ENCODE measurements around the gene LHX4. TPM values are rescaled to one million over a fixed set of nuclear protein-coding genes. Genes with fewer than 3 reads are reported as not detected.
"Not testable (repeated sequence)": the region's sequence is repeated elsewhere in the genome, so short reads cannot be mapped to it uniquely, and the experiment has no call there.

The LHX4 gene
- total RNA-seq, 2 donors from 2014 or later = 0.40 TPM; not detected in 1

DNA sequence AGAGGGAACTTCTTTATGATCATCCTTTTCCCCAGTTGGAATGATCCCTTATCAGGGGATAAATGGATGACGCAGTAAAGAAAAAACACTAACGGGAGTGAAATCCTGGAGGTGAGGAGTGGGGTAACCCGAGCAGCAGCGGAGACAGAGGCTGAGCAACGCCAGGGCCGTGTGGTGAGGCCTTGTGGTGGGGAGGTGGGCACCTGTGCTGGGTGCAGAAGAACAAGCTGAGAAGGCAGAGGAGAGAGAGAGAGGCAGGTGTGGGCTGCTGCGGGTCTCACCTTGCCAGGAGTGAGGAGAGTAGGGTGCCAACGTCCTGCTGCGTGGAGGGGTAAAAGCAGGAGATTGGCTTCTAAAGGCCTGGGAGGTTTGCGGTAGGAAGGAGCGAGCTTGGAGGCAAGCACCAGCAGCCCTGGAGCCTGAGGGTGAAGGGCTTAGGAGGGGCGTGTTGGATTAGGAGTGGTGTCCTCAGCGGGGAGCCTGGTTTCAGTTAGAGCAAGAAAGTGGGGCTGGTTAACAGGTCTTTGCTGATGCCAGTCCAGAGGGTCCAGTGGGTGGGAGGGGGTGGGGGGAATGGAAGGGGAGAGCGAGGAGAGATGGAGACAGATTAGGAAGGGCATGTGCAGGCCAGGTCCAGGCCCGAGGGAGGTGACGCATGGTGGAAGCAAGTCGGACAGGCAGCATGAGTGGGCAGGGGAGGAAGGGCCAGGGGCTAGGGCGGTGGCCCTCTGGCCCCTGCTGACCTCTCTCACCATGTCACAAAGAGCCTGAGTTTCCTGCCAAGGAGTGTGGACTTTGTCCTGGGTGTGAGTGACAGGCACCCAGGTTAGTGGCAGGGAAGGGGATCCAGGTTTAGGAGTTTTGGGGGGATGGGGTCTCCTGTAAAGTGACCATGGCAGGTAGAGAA, 36.7 kb upstream of the LHX4 start:
- peaks cover 38% of the 10 kb centered on the region for H3K36me3 Mint-ChIP-seq (ENCODE audit: low read depth)
- no peak overlapping the region for H3K4me3 Mint-ChIP-seq
- H3K27me3 Mint-ChIP-seq = no peaks in the 10 kb centered on the region
- H3K4me1 Mint-ChIP-seq = no peaks in the 10 kb centered on the region
- ATAC-seq (replicated peaks) = no peak
- H3K9me3 Mint-ChIP-seq = no peaks in the 10 kb centered on the region
- H3K27ac Mint-ChIP-seq = no peak overlapping the region

DNA sequence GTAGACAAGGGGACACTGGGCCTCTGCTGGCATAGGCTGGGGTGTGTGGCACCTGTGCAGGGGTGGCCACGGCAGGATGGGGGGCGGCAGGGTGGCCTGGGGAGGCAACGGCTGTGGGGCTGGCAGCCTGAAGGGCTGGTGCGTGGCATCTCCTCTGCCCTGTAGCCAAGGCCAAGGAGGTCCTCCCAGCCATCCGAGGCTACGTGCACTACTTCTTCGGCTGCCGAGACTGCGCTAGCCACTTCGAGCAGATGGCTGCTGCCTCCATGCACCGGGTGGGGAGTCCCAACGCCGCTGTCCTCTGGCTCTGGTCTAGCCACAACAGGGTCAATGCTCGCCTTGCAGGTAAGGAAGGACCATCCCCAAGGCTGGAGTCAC, 36.0 kb upstream of the LHX4 start:
- no peaks in the 10 kb centered on the region for H3K4me1 Mint-ChIP-seq
- no peak overlapping the region for H3K4me3 Mint-ChIP-seq
- no peaks in the 10 kb centered on the region for H3K27me3 Mint-ChIP-seq
- no peak for ATAC-seq (replicated peaks)
- H3K27ac Mint-ChIP-seq = no peak overlapping the region
- no peaks in the 10 kb centered on the region for H3K9me3 Mint-ChIP-seq
- peaks cover 31% of the 10 kb centered on the region for H3K36me3 Mint-ChIP-seq (ENCODE audit: low read depth)

DNA sequence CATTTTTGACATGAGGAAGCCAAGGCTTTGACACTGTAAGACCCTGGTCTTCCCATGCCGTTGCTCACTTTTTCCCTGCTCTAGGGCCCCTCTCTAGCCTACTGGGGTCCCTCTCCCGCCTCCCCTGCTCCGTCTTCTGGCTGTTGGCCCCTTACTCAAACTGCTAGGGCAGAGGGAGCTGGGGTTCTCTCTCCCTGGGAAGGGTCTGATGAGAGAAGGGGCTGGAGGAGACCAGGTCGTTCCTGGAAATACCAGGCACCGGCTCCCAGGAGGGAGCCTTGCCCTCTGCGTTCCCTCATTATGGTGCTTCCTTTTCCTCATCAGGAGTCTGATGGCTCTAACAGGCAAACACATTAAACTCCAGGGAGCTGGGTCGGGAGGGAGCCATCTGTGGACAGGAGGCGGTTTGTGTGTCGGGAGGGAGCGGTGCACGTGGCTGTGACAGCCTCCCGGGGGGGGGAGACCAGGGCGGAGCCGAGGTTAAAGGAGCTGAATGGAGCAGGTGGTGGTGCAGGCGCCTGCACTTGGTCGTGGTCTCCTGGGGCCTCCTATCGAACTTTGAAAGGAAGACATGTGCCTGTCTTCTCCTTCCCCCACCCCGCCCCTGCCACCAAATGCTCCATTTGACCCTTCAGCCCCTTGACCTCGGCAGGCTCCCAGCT, 35.4 kb upstream of the LHX4 start:
- Mint-ChIP-seq H3K36me3 (ENCODE audit: low read depth) (peaks cover 26% of the 10 kb centered on the region), H3K27ac (no peak overlapping the region), H3K4me3 (no peak overlapping the region), H3K4me1 (no peaks in the 10 kb centered on the region), H3K27me3 (no peaks in the 10 kb centered on the region), H3K9me3 (no peaks in the 10 kb centered on the region)
- ATAC-seq (replicated peaks) = no peak

DNA sequence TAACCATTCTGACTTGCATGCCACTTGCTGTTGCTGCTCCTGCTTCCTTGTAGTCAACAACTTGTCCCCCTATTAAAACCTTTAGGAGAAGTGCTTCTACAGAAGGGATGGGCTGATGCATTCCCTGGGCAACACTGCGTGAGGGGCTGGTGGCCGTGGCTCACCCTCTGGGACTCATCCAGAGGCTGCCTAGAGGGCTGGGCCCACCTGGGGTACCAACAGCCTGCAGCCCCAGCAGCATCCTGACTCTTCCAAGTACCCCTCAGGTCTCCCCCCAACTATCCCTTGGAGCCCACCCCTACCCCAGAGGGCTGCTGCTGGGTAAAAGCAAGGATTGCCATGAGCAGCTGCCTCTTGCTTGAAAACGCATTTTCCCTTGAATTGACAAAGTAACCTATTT, 34.7 kb upstream of the LHX4 start:
- Mint-ChIP-seq H3K27ac (no peak overlapping the region), H3K4me1 (no peaks in the 10 kb centered on the region), H3K4me3 (no peak overlapping the region), H3K27me3 (no peaks in the 10 kb centered on the region), H3K9me3 (no peaks in the 10 kb centered on the region), H3K36me3 (ENCODE audit: low read depth) (peaks cover 24% of the 10 kb centered on the region)
- no peak for ATAC-seq (replicated peaks)

DNA sequence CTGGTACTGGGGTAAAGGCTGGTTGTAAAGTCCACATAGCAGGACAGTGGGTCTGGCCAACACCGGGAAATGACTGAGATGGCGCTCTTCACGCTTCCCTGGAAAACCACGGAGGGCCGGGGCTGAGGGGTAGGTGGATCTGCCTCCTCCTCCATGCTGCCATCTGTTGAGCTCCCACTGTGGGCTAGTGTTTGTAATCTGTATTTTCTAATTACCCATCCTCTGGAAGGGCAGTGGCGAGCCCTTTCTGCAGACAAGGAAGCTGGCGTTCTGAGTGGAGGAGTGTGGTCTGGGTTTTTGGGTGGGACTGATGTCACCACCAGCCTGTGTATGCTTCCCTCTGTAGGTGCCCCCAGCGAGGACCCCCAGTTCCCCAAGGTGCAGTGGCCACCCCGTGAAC, 34.1 kb upstream of the LHX4 start:
- Mint-ChIP-seq H3K4me1 (no peaks in the 10 kb centered on the region), H3K9me3 (no peaks in the 10 kb centered on the region), H3K36me3 (ENCODE audit: low read depth) (peaks cover 21% of the 10 kb centered on the region), H3K27me3 (no peaks in the 10 kb centered on the region), H3K4me3 (no peak overlapping the region), H3K27ac (no peak overlapping the region)
- ATAC-seq (replicated peaks) = no peak

DNA sequence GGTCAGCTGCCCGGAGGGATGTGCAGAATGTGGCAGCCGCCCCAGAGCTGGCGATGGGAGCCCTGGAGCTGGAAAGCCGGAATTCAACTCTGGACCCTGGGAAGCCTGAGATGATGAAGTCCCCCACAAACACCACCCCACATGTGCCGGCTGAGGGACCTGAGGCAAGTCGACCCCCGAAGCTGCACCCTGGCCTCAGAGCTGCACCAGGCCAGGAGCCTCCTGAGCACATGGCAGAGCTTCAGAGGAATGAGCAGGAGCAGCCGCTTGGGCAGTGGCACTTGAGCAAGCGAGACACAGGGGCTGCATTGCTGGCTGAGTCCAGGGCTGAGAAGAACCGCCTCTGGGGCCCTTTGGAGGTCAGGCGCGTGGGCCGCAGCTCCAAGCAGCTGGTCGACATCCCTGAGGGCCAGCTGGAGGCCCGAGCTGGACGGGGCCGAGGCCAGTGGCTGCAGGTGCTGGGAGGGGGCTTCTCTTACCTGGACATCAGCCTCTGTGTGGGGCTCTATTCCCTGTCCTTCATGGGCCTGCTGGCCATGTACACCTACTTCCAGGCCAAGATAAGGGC, 33.5 kb upstream of the LHX4 start:
- ATAC-seq (replicated peaks) = no peak
- H3K4me3 Mint-ChIP-seq = no peak overlapping the region
- no peak overlapping the region for H3K27ac Mint-ChIP-seq
- H3K36me3 Mint-ChIP-seq (ENCODE audit: low read depth) = peaks cover 15% of the 10 kb centered on the region
- H3K27me3 Mint-ChIP-seq = no peaks in the 10 kb centered on the region
- no peaks in the 10 kb centered on the region for H3K9me3 Mint-ChIP-seq
- H3K4me1 Mint-ChIP-seq = no peaks in the 10 kb centered on the region

DNA sequence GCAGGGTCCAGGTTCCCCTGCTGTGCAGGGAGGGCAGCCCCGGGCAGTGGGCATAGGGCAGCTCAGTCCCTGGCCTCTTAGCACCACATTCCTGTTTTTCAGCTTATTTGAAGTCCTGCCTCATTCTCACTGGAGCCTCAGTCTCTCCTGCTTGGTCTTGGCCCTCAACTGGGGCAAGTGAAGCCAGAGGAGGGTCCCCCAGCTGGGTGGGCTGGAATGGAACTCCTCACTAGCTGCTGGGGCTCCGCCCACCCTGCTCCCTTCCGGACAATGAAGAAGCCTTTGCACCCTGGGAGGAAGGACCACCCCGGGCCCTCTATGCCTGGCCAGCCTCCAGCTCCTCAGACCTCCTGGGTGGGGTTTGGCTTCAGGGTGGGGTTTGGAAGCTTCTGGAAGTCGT, 32.8 kb upstream of the LHX4 start:
- H3K4me3 Mint-ChIP-seq = no peak overlapping the region
- H3K27me3 Mint-ChIP-seq = no peaks in the 10 kb centered on the region
- ATAC-seq (replicated peaks) = no peak
- no peak overlapping the region for H3K27ac Mint-ChIP-seq
- no peaks in the 10 kb centered on the region for H3K4me1 Mint-ChIP-seq
- peaks cover 15% of the 10 kb centered on the region for H3K36me3 Mint-ChIP-seq (ENCODE audit: low read depth)
- H3K9me3 Mint-ChIP-seq = no peaks in the 10 kb centered on the region

DNA sequence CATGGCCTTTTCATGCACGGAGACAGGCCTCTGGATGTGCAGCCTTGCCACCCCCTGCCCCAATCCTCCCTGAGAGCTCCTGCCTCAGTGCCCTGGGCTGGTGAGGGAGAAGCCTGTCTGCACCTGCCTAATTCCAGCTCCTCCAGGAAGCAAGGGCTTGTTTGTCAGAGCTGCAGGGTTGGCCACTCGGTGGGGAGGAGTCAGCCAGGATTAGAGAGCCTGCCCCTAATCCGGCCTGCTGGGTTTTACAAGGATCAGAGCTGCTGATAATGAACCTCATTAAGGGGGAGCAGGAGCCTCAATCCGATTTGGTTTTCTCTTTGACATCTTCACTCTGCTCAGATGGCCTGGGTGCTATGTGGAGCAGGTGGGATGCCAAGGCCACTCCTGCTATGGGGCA, 31.9 kb upstream of the LHX4 start:
- no peaks in the 10 kb centered on the region for H3K4me1 Mint-ChIP-seq
- H3K27ac Mint-ChIP-seq = no peak overlapping the region

DNA sequence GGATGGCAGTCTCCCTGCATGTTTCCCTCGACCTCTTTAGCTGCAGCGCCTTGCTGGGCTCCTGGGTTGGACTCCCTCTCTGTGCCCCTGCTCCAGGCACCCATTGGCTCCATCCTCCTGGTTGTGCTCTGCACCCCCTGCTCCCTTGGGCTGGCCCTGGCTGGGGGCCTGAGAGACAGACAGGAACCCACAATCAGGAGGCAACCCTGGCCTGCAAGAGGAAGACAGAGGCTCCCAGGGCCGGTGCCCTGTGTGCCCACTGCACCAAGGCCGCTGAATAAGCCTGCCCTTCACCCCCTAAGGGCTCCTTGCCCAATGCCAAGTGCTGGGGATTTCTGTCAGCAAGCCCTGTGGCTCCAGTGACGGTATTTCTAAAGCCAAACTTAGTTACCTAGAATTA, 31.5 kb upstream of the LHX4 start:
- H3K36me3 Mint-ChIP-seq (ENCODE audit: low read depth) = peaks cover 13% of the 10 kb centered on the region
- H3K9me3 Mint-ChIP-seq = no peaks in the 10 kb centered on the region
- H3K4me3 Mint-ChIP-seq = no peak overlapping the region
- H3K4me1 Mint-ChIP-seq = no peaks in the 10 kb centered on the region
- no peaks in the 10 kb centered on the region for H3K27me3 Mint-ChIP-seq
- no peak for ATAC-seq (replicated peaks)
- H3K27ac Mint-ChIP-seq = no peak overlapping the region

More for the DNA sequence above, 31.9 kb upstream of the LHX4 start:
- no peak overlapping the region for H3K4me3 Mint-ChIP-seq
- no peaks in the 10 kb centered on the region for H3K9me3 Mint-ChIP-seq
- no peaks in the 10 kb centered on the region for H3K27me3 Mint-ChIP-seq
- ATAC-seq (replicated peaks) = no peak
- H3K36me3 Mint-ChIP-seq (ENCODE audit: low read depth) = peaks cover 15% of the 10 kb centered on the region

DNA sequence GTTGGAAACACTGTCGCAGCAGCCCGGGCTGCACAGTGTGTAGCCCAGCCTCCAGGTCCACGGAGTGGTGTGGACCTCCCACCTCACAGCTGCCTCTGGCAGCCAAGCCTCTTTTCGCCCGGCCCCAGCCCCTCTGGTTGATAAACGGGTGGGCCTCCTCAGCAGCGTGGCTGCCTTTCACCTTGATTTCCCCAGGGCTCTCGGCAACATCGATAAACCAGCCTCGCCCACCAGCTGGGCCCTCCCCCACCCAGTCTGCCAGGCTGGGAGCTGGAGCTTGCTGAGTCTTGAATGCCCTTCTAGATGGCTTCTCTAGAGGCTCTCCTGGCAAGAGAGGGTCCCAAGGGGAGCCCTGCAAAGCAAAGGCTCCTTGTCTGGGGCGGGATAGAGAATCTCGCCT, 31.0 kb upstream of the LHX4 start:
- H3K4me3 Mint-ChIP-seq = no peak overlapping the region
- H3K27me3 Mint-ChIP-seq = no peaks in the 10 kb centered on the region
- no peaks in the 10 kb centered on the region for H3K9me3 Mint-ChIP-seq
- ATAC-seq (replicated peaks) = no peak
- H3K27ac Mint-ChIP-seq = no peak overlapping the region
- peaks cover 10% of the 10 kb centered on the region for H3K36me3 Mint-ChIP-seq (ENCODE audit: low read depth)
- H3K4me1 Mint-ChIP-seq = no peaks in the 10 kb centered on the region

DNA sequence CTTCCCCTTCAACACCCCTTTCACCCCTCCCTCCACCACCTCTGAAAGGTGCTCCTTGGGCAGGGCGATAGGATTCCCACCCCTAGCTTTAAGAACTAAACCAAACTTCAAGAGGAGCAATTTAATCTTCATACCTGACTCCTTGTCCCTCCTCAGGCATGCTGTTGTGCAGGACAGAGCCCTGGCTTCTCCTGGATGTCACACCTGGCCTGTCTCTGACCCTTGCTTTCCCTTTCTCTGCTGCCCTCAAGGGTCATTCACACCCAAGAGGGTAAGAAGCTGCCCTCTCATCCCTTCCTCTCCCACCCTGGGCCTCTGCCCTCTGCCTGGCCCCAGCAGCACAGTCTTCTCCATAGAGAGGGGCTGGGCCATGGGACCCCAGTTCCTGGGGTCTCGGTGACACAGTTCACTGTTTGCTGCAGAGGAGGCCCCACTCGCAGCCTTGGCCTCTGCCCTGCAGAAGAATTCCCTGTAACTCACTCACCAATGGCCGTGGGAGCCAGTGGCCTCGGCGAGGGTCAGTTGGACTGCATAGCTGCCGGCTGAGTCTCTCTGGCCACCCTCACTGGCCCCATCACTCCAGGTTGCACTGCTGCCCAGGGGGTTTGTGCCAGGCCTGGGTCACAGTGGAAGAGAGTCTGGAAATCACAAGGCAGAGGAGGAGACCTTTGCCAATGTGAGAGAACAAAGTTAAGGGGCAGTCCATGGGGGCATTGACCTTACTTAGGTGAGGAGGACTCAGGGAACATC, 28.4 kb upstream of the LHX4 start:
- no peaks in the 10 kb centered on the region for H3K9me3 Mint-ChIP-seq
- H3K27ac Mint-ChIP-seq = peak overlapping the region; percentile 72
- ATAC-seq (replicated peaks) = no peak
- H3K27me3 Mint-ChIP-seq = no peaks in the 10 kb centered on the region
- no peaks in the 10 kb centered on the region for H3K4me1 Mint-ChIP-seq
- no peak overlapping the region for H3K4me3 Mint-ChIP-seq
- no peaks in the 10 kb centered on the region for H3K36me3 Mint-ChIP-seq (ENCODE audit: low read depth)

DNA sequence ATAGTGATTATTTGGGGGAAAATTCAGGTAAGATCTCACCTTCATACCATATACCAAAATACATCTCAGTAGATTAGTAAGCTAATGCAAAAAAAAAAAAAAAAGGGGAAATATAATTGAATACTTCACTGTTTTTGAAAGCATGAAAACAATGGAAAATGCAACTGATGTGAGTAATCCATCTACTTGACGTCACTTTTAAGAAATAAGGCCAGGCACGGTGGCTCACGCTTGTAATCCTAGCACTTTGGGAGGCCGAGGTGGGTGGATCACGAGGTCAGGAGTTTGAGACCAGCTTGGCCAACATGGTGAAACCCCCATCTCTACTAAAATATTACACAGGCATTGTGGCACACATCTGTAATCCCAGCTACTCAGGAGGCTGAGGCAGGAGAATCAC, 27.5 kb upstream of the LHX4 start:
- ATAC-seq (replicated peaks) = peak; percentile 65
- H3K27ac Mint-ChIP-seq; H3K27me3 Mint-ChIP-seq; H3K4me1 Mint-ChIP-seq; H3K9me3 Mint-ChIP-seq; H3K4me3 Mint-ChIP-seq; H3K36me3 Mint-ChIP-seq (ENCODE audit: low read depth): not testable (repeated sequence)

DNA sequence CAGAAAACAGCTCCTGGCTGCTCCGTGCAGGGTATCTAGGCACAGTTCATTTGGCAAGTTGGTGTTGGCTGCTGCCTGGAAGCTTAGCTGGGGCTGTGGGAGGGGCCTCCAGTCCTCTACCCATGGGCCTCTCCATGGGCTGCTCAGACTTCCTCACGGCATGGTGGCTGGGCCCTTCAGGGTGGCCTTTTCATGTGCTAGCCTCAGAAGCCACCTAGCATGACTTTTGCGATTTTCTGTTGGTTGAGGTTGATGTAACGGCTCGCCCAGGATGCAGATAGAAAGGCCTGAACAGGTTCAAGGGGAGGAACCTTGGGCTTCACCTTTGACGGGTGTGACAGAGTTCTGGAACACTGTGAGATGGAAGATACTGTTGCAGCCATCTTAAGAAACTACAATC, 25.8 kb upstream of the LHX4 start:
- no peaks in the 10 kb centered on the region for H3K4me1 Mint-ChIP-seq
- H3K36me3 Mint-ChIP-seq (ENCODE audit: low read depth) = no peaks in the 10 kb centered on the region
- no peak overlapping the region for H3K4me3 Mint-ChIP-seq
- no peaks in the 10 kb centered on the region for H3K9me3 Mint-ChIP-seq
- H3K27me3 Mint-ChIP-seq = no peaks in the 10 kb centered on the region
- no peak overlapping the region for H3K27ac Mint-ChIP-seq
- ATAC-seq (replicated peaks) = no peak

DNA sequence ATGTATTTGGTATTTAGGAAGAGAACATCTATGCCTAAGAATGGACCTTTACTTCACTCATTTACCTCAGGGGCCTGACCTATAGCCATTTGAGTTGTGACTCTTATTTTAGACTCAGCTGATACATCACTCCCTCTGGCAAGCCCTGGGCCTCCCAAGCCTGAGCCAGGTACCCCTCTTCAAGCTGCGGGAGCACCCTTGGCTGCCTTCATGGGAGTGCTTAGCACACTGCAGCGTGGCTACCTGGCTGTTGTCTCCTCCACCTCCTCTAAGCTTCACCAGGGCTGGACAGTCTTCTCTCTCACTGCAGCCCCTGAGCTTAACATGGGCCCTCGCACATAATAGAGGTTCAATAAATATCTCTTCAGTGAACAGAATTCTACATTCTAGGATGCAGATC, 23.5 kb upstream of the LHX4 start:
- Mint-ChIP-seq H3K36me3 (ENCODE audit: low read depth) (no peaks in the 10 kb centered on the region), H3K4me3 (no peak overlapping the region), H3K27ac (no peak overlapping the region), H3K27me3 (peaks cover under 1% of the 10 kb centered on the region), H3K4me1 (no peaks in the 10 kb centered on the region), H3K9me3 (no peaks in the 10 kb centered on the region)
- no peak for ATAC-seq (replicated peaks)
